HepG2 (cell line): ENCODE data around the gene TRIM7. TPM values are rescaled to one million over a fixed set of nuclear protein-coding genes. Genes with fewer than 3 reads are reported as not detected.
A peak's percentile ranks its signal among the peaks of the same experiment; 100 is the strongest.

ENCODE experiments used
- ATF1 ChIP-seq: IDR thresholded peaks from 2 replicates; pipeline ENCODE4 v1.6.1; 2016; ENCODE audit warnings: mild to moderate bottlenecking, control low read depth
- HOXD1 ChIP-seq: sonication (generic); formaldehyde crosslinking; IDR thresholded peaks from 2 replicates; pipeline ENCODE4 v1.5.0; 2020; ENCODE audit warnings: missing genetic modification reagents
- JUNB ChIP-seq: sonication (generic); formaldehyde crosslinking; IDR thresholded peaks from 2 replicates; pipeline ENCODE4 v1.8.0; 2022; ENCODE audit warnings: missing genetic modification reagents, mild to moderate bottlenecking, borderline replicate concordance
- SAP130 ChIP-seq: IDR thresholded peaks from 2 replicates; pipeline ENCODE4 v1.6.1; 2016; ENCODE audit warnings: low read depth
- SMAD1 ChIP-seq: sonication (generic); formaldehyde crosslinking; IDR thresholded peaks from 2 replicates; pipeline ENCODE4 v1.4.0; 2020; ENCODE audit warnings: missing genetic modification reagents, low read depth, mild to moderate bottlenecking, borderline replicate concordance
- SMYD3 ChIP-seq: sonication (generic); formaldehyde crosslinking; IDR thresholded peaks from 2 replicates; pipeline ENCODE4 v1.8.1; 2023; ENCODE audit warnings: mild to moderate bottlenecking, missing genetic modification reagents
- TAF1 ChIP-seq: sonication (generic); formaldehyde crosslinking; IDR thresholded peaks from 2 replicates; pipeline ENCODE4 v1.4.0; 2020; ENCODE audit warnings: missing genetic modification reagents
- ZKSCAN8 ChIP-seq: IDR thresholded peaks from 2 replicates; pipeline ENCODE4 v1.6.1; 2016; ENCODE audit warnings: borderline replicate concordance, missing genetic modification reagents, missing compliant biosample characterization
- ZNF30 ChIP-seq: sonication (generic); formaldehyde crosslinking; IDR thresholded peaks from 2 replicates; pipeline ENCODE4 v1.5.0; 2020; ENCODE audit warnings: mild to moderate bottlenecking, missing genetic modification reagents
- ZNF569 ChIP-seq: sonication (generic); formaldehyde crosslinking; IDR thresholded peaks from 2 replicates; pipeline ENCODE4 v1.5.0; 2020; ENCODE audit warnings: mild to moderate bottlenecking, missing genetic modification reagents, moderate library complexity, borderline replicate concordance
- ZNF605 ChIP-seq: sonication (generic); formaldehyde crosslinking; IDR thresholded peaks from 2 replicates; pipeline ENCODE4 v1.8.0; 2022; ENCODE audit warnings: mild to moderate bottlenecking, missing genetic modification reagents
- ZNF788 ChIP-seq: sonication (generic); formaldehyde crosslinking; IDR thresholded peaks from 2 replicates; pipeline ENCODE4 v1.5.0; 2020; ENCODE audit warnings: mild to moderate bottlenecking, missing genetic modification reagents, borderline replicate concordance
- polyA plus RNA-seq, 8 experiments: library from polyadenylated mRNA; depleted of rRNA in 3 of 8; stranded (reverse) in 7 of 8; unstranded in 1 of 8; fragments of >200 nt; fragmentation: Illumina TruSeq in 4 of 8; extraction: Trizol in 4 of 8; gene quantifications; 2 replicates each; pipeline versions ENCODE4 v1.2.1 to v1.2.3, GENCODE V29; 2011 to 2016; ENCODE audit warnings: low read depth in 4 of 8, missing spikeins in 1 of 8, mixed read lengths in 1 of 8; ENCODE audit not compliant: insufficient read depth in 1 of 8
- total RNA-seq, 5 experiments: library from RNA; depleted of rRNA; stranded (reverse); fragments of >200 nt; fragmentation: Illumina TruSeq; extraction: Trizol; gene quantifications; 2 replicates each; pipeline ENCODE4 v1.2.3, GENCODE V29; 2016; ENCODE audit warnings: low read depth in 1 of 5
- TF ChIP-seq, protein P1 (sequence below): sonication (generic); formaldehyde crosslinking; conservative IDR thresholded peaks from 2 replicates; pipeline ENCODE4 v1.4.0; 2020; ENCODE audit warnings: missing genetic modification reagents
- TF ChIP-seq, protein P2 (sequence below): sonication (generic); formaldehyde crosslinking; IDR thresholded peaks from 2 replicates; pipeline ENCODE4 v1.4.0; 2020; ENCODE audit warnings: missing genetic modification reagents, borderline replicate concordance
- TF ChIP-seq, protein P3 (sequence below): IDR thresholded peaks from 2 replicates; pipeline ENCODE4 v1.6.1; 2016; ENCODE audit warnings: low read depth
- TF ChIP-seq, protein P4 (sequence below): sonication (generic); formaldehyde crosslinking; IDR thresholded peaks from 2 replicates; pipeline ENCODE4 v1.5.0; 2020; ENCODE audit warnings: mild to moderate bottlenecking, missing genetic modification reagents, moderate library complexity
- TF ChIP-seq, protein P5 (sequence below): IDR thresholded peaks from 2 replicates; pipeline ENCODE4 v1.6.1; 2012; ENCODE audit warnings: inconsistent platforms
- TF ChIP-seq, protein P6 (sequence below): sonication (generic); formaldehyde crosslinking; IDR thresholded peaks from 2 replicates; pipeline ENCODE4 v1.5.0; 2020; ENCODE audit warnings: missing genetic modification reagents

The TRIM7 gene
- total and polyA plus RNA-seq, 2 of the 13 experiments (the other 11 are each of a cell fraction or from before 2014, with no cell fraction given), result 0.13 TPM; not detected in 1

DNA sequence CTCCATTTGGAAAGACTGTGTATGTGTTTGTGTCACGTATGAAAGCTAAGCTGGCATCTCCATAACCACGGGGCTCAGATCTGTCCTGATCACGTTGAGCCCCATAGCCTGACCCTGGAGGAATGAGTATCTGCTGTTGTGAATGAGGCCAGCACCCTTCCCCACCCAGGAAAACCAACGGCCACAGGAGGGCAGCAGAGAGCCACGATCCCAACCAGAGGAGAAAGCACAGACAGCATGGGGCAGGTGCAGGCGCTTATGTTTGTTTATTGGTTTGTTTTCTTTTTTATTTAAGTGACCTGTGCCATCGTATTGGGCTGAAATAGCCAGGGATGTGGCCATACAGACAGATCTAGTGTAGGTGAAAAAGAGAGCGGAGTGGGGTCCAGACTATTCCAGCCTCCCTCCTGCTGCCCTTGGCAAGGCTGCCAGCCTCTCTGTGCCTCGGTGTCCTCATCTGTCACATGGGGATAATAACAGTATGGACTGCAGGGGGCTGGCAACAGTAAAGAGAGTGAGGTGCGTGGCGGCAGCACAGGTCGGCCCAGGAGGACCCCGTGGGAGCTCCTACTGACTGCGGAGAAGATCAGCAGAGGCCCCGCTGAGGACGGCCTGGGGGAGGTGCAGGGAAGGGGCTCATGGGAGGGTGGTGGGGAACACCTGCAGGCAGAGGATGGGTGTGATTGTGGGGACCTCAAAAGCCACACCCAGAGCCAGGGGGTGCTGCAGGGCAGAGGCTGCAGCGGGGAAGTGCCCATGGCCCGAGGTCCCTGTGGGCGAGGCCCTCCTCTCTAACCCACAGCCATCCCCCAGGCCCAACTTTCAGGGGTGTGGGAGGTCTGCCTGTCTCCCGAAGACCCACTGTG is 45.5 kb downstream of the TRIM7 start (continued):
- TF ChIP-seq, protein P1, sequence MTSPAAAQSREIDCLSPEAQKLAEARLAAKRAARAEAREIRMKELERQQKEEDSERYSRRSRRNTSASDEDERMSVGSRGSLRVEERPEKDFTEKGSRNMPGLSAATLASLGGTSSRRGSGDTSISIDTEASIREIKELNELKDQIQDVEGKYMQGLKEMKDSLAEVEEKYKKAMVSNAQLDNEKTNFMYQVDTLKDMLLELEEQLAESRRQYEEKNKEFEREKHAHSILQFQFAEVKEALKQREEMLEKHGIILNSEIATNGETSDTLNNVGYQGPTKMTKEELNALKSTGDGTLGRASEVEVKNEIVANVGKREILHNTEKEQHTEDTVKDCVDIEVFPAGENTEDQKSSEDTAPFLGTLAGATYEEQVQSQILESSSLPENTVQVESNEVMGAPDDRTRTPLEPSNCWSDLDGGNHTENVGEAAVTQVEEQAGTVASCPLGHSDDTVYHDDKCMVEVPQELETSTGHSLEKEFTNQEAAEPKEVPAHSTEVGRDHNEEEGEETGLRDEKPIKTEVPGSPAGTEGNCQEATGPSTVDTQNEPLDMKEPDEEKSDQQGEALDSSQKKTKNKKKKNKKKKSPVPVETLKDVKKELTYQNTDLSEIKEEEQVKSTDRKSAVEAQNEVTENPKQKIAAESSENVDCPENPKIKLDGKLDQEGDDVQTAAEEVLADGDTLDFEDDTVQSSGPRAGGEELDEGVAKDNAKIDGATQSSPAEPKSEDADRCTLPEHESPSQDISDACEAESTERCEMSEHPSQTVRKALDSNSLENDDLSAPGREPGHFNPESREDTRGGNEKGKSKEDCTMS, result no peak
- TF ChIP-seq TAF1 (CRISPR knock-in tag) (no peak), SAP130 (peak; percentile 36; the same call in 1 of the 2 replicates), ZNF30 (CRISPR knock-in tag) (no peak), SMYD3 (no peak), ZNF569 (CRISPR knock-in tag) (no peak), ZNF605 (0 out of 2 replicates have a peak, but pooled peaks have one; percentile 36), ZNF788 (0 out of 2 replicates have a peak, but pooled peaks have one; percentile 16), ATF1 (CRISPR knock-in tag) (no peak), JUNB (no peak), HOXD1 (CRISPR knock-in tag) (no peak), SMAD1 (CRISPR knock-in tag) (no peak), ZKSCAN8 (CRISPR knock-in tag) (no peak)
- TF ChIP-seq, protein P2, sequence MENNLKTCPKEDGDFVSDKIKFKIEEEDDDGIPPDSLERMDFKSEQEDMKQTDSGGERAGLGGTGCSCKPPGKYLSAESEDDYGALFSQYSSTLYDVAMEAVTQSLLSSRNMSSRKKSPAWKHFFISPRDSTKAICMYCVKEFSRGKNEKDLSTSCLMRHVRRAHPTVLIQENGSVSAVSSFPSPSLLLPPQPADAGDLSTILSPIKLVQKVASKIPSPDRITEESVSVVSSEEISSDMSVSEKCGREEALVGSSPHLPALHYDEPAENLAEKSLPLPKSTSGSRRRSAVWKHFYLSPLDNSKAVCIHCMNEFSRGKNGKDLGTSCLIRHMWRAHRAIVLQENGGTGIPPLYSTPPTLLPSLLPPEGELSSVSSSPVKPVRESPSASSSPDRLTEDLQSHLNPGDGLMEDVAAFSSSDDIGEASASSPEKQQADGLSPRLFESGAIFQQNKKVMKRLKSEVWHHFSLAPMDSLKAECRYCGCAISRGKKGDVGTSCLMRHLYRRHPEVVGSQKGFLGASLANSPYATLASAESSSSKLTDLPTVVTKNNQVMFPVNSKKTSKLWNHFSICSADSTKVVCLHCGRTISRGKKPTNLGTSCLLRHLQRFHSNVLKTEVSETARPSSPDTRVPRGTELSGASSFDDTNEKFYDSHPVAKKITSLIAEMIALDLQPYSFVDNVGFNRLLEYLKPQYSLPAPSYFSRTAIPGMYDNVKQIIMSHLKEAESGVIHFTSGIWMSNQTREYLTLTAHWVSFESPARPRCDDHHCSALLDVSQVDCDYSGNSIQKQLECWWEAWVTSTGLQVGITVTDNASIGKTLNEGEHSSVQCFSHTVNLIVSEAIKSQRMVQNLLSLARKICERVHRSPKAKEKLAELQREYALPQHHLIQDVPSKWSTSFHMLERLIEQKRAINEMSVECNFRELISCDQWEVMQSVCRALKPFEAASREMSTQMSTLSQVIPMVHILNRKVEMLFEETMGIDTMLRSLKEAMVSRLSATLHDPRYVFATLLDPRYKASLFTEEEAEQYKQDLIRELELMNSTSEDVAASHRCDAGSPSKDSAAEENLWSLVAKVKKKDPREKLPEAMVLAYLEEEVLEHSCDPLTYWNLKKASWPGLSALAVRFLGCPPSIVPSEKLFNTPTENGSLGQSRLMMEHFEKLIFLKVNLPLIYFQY (CRISPR knock-in tag), result no peak
- TF ChIP-seq, protein P3, sequence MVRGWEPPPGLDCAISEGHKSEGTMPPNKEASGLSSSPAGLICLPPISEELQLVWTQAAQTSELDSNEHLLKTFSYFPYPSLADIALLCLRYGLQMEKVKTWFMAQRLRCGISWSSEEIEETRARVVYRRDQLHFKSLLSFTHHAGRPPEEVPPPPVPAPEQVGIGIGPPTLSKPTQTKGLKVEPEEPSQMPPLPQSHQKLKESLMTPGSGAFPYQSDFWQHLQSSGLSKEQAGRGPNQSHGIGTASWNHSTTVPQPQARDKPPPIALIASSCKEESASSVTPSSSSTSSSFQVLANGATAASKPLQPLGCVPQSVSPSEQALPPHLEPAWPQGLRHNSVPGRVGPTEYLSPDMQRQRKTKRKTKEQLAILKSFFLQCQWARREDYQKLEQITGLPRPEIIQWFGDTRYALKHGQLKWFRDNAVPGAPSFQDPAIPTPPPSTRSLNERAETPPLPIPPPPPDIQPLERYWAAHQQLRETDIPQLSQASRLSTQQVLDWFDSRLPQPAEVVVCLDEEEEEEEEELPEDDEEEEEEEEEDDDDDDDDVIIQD (CRISPR knock-in tag), result no peak
- TF ChIP-seq, protein P4, sequence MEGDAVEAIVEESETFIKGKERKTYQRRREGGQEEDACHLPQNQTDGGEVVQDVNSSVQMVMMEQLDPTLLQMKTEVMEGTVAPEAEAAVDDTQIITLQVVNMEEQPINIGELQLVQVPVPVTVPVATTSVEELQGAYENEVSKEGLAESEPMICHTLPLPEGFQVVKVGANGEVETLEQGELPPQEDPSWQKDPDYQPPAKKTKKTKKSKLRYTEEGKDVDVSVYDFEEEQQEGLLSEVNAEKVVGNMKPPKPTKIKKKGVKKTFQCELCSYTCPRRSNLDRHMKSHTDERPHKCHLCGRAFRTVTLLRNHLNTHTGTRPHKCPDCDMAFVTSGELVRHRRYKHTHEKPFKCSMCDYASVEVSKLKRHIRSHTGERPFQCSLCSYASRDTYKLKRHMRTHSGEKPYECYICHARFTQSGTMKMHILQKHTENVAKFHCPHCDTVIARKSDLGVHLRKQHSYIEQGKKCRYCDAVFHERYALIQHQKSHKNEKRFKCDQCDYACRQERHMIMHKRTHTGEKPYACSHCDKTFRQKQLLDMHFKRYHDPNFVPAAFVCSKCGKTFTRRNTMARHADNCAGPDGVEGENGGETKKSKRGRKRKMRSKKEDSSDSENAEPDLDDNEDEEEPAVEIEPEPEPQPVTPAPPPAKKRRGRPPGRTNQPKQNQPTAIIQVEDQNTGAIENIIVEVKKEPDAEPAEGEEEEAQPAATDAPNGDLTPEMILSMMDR (CRISPR knock-in tag), result peak; percentile 90
- TF ChIP-seq, protein P5, sequence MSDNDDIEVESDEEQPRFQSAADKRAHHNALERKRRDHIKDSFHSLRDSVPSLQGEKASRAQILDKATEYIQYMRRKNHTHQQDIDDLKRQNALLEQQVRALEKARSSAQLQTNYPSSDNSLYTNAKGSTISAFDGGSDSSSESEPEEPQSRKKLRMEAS, result no peak
- TF ChIP-seq, protein P6, sequence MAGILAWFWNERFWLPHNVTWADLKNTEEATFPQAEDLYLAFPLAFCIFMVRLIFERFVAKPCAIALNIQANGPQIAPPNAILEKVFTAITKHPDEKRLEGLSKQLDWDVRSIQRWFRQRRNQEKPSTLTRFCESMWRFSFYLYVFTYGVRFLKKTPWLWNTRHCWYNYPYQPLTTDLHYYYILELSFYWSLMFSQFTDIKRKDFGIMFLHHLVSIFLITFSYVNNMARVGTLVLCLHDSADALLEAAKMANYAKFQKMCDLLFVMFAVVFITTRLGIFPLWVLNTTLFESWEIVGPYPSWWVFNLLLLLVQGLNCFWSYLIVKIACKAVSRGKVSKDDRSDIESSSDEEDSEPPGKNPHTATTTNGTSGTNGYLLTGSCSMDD (CRISPR knock-in tag), result no peak
